Cardiac septum (tissue), 1 donor: ENCODE measurements around the gene NGRN. TPM values are rescaled to one million over a fixed set of nuclear protein-coding genes. Genes with fewer than 3 reads are reported as not detected.
"Not testable (repeated sequence)": the region's sequence is repeated elsewhere in the genome, so short reads cannot be mapped to it uniquely, and the experiment has no call there.

ENCODE experiments used
- DNase-seq: peaks from one replicate; pipeline ENCODE4 v3.0.0-alpha.2; 2020; ENCODE audit warnings: low spot score
- intact Hi-C: fragments of 100-400 bp; cut with DNase I; formaldehyde crosslinking; loops from one replicate; pipeline ENCODE4 v1.14.0; 2022
- total RNA-seq: library from RNA; stranded (reverse); fragmentation: NEBNext Ultra II Directional; extraction: Animal tissue kit (Norgen Biotek cat#: 25700); gene quantifications from one replicate; pipeline ENCODE4 v1.2.1, GENCODE V29; 2021
- donor health status: DM: no; HTN: no; CAD: no.

NGRN gene
- total RNA-seq, 1 donor from 2014 or later, result 111 TPM

- intact Hi-C loops, DNase-seq: not testable (repeated sequence)
Measured at GRCh38 chr15:90305355-90305754, 39.9 kb downstream of the NGRN start.

DNA sequence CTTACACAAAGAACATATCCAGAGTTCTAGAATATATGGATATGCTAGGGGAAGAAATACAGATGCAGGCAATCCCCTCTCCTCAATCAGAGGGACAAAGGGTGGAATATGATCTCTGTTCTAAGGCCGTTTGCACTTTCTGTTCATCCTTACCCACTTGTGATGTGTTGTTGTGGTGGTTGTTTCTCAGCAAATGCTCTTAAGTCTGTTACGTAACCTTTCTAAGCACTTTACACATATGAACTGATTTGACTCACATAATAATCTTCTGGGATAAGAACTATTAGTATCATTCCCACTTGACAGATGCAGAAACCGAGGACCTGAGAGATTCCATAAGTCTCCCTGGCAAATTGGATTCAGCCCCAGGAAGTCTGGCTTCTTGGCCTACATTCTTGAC lies 40.5 kb downstream of the NGRN start:
- no peak for DNase-seq
- intact Hi-C loops, result no loop called here

- intact Hi-C loops, result no loop called here
- DNase-seq, result no peak
Measured at GRCh38 chr15:90306560-90306959, 41.1 kb downstream of the NGRN start.

DNA sequence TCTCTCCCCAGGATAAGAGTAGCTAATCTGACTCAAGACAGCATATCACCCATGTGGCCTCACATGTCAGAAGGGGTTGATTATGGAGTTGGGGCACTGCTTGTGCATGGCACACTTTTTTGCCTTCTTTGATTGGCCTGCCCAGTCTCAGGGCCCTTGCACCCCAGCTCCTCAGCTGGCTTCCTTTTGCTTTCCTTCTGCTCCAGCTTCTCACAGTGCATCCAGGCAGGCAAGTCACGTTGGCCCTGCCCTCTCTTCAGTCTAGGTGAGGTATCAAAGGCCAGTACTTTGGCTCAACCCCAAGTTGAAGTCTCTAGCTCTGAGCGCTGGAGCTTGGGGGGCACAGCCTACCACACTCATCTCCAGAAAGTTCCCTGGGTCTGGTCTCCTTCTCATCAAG lies 42.2 kb downstream of the NGRN start:
- intact Hi-C loops, result no loop called here
- no peak for DNase-seq

GRCh38 chr15:90309020-90309419 lies 43.5 kb downstream of the NGRN start:
- intact Hi-C loops, result no loop called here
- no peak for DNase-seq

- peak; percentile 83 for DNase-seq
- intact Hi-C loops, result no loop called here
Measured at GRCh38 chr15:90315278-90315982, 50.0 kb downstream of the NGRN start.

DNA sequence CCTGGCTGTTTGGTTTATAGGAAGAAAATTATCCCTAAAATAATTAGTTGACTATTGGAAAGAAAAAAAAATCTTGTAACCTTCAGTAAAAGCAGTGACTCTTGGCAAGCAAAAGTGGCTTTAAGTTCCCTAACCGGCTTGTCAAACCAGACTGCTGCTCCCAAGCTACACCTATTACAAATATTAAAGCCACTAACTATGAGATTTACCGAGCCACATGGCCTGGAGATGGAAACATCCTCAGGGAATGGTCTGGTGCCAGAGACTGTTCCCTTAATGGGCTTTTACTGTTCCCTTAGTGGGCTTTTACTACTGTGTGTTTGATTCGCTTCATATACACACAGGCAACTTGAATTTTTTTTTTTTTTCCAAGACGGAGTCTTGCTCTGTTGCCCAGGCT lies 50.7 kb downstream of the NGRN start:
- no peak for DNase-seq
- intact Hi-C loops, result no loop called here

GRCh38 chr15:90318591-90318990 lies 53.1 kb downstream of the NGRN start:
- intact Hi-C loops, result no loop called here
- no peak for DNase-seq

- intact Hi-C loops, result loop anchor here (2.0 to 5.0 kb wide), 2 partner anchors 163 to 567 kb away; no protein-coding TSS in a partner anchor
- peak; percentile 91 for DNase-seq
Measured at GRCh38 chr15:90320062-90320884, 54.8 kb downstream of the NGRN start.

DNA sequence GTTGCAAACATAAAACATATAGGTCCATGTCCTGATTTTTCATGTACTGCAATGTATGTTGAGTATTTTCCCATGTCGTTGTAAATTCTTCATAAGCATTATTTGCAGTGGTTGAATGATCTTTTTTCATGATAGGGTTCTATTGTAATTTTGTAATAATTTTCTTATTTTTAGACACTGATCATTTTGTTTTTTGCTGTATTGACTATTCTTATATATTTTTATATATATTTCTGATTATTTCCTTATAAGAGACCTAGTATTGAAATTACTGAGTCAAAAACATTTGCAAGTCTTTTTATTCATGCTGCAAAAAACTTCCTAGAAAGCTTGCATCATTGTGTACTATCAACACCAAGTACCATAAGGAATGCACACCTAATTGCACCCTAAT lies 55.4 kb downstream of the NGRN start:
- intact Hi-C loops, result loop anchor here (2.0 to 5.0 kb wide), 2 partner anchors 162 to 566 kb away; no protein-coding TSS in a partner anchor
- DNase-seq, result no peak

Other genes starting within 250 kb of the NGRN start
- gene IDH2, start 163.2 kb upstream of the NGRN start, total RNA-seq, result 455 TPM
- gene SEMA4B, start 64.3 kb upstream of the NGRN start, total RNA-seq, result 21.2 TPM
- 69.9 TPM for gene CIB1, start 31.7 kb upstream of the NGRN start, total RNA-seq
- 10.6 TPM for gene GDPGP1, start 31.5 kb upstream of the NGRN start, total RNA-seq
- 0.16 TPM for gene TTLL13, start 16.1 kb upstream of the NGRN start, total RNA-seq
- gene ZNF774, start 86.6 kb downstream of the NGRN start, total RNA-seq, result 5.6 TPM
- 45.6 TPM for gene IQGAP1, start 122.6 kb downstream of the NGRN start, total RNA-seq